IPS-15b (cell line): Measurements from ENCODE around the gene TRIM58.

Source experiments
- H3K27me3 ChIP-seq: one replicate; pipeline ENCODE4 v1.6.1; 2013; ENCODE audit warnings: low read length; ENCODE audit not compliant: control insufficient read depth, insufficient read depth
- H3K36me3 ChIP-seq: one replicate; pipeline ENCODE4 v1.6.1; 2013; ENCODE audit warnings: low read length; ENCODE audit not compliant: control insufficient read depth, insufficient read depth
- H3K4me1 ChIP-seq: one replicate; pipeline ENCODE4 v1.6.1; 2013; ENCODE audit warnings: mild to moderate bottlenecking, low read length; ENCODE audit not compliant: control insufficient read depth, insufficient read depth
- H3K4me3 ChIP-seq: one replicate; pipeline ENCODE4 v1.5.1; 2013; ENCODE audit warnings: low read depth, low read length
- H3K9ac ChIP-seq: one replicate; pipeline ENCODE4 v1.6.1; 2013; ENCODE audit warnings: low read depth, mild to moderate bottlenecking, low read length
- H3K9me3 ChIP-seq: one replicate; pipeline ENCODE4 v1.6.1; 2013; ENCODE audit warnings: mild to moderate bottlenecking, low read length; ENCODE audit not compliant: control insufficient read depth, insufficient read depth

The TRIM58 gene

GRCh38 chr1:247857069-247857984, at the start of gene TRIM58:
Gene TRIM58, plus strand, starts transcription at chr1:247857187. Its CDS starts 60 bp downstream, at chr1:247857247.
- H3K4me3 ChIP-seq: peak within 1 kb of the TSS; percentile 66
- peak within 1 kb of the TSS; percentile 54 for H3K9ac ChIP-seq
- H3K4me1 ChIP-seq: no peaks in the 10 kb centered on the region
- H3K27me3 ChIP-seq: peaks cover 8% of the 10 kb centered on the region
- H3K36me3 ChIP-seq: no peaks in the 10 kb centered on the region
- H3K9me3 ChIP-seq: no peaks in the 10 kb centered on the region

- H3K27me3 ChIP-seq: no peaks in the 10 kb centered on the region
Measured at GRCh38 chr1:247812637-247813036, 44.4 kb upstream of the TRIM58 start.

GRCh38 chr1:247822060-247822459, 34.9 kb upstream of the TRIM58 start:
- no peak overlapping the region for H3K9ac ChIP-seq
- peaks cover 6% of the 10 kb centered on the region for H3K4me1 ChIP-seq
- H3K9me3 ChIP-seq: no peaks in the 10 kb centered on the region
- no peaks in the 10 kb centered on the region for H3K36me3 ChIP-seq
- H3K4me3 ChIP-seq: no peak overlapping the region
- no peaks in the 10 kb centered on the region for H3K27me3 ChIP-seq

More at GRCh38 chr1:247812637-247813036, 44.4 kb upstream of the TRIM58 start:
- Histone ChIP-seq H3K9me3 (no peaks in the 10 kb centered on the region), H3K4me1 (no peaks in the 10 kb centered on the region), H3K9ac (no peak overlapping the region), H3K4me3 (no peak overlapping the region), H3K36me3 (no peaks in the 10 kb centered on the region)

DNA sequence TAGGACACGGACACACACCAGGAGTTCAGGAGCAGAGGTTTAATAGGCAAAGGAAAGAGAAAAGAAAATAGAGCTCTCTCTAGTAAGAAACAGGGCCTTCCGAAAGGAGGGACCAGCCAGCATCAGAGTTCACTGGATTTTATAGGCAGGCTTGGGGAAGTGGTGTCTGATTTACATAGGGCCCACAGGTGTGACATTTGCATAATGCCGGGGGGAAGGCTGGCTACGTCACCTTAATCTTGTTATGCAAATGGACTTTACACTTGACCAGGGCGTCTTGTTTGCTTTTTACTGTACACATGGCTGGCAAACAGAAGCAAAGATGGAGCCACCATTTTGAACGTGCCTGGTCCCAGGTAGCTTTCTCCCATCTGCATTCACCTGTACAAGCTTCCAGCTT, 33.0 kb upstream of the TRIM58 start, which contains the start of gene OR14A16:
OR14A16 (minus strand) TSS at position 97 of the 400 bp plus-strand sequence. CDS start 8,390 bp downstream, outside the sequence.
- no peaks in the 10 kb centered on the region for H3K27me3 ChIP-seq
- no peak within 1 kb of the TSS for H3K9ac ChIP-seq
- no peak within 1 kb of the TSS for H3K4me3 ChIP-seq
- H3K36me3 ChIP-seq: no peaks in the 10 kb centered on the region
- H3K4me1 ChIP-seq: peaks cover 6% of the 10 kb centered on the region
- H3K9me3 ChIP-seq: no peaks in the 10 kb centered on the region

- H3K9ac ChIP-seq: no peak overlapping the region
- H3K36me3 ChIP-seq: no peaks in the 10 kb centered on the region
- H3K27me3 ChIP-seq: no peaks in the 10 kb centered on the region
- H3K9me3 ChIP-seq: no peaks in the 10 kb centered on the region
- peaks cover 6% of the 10 kb centered on the region for H3K4me1 ChIP-seq
- H3K4me3 ChIP-seq: no peak overlapping the region
Measured at GRCh38 chr1:247825362-247825761, 31.6 kb upstream of the TRIM58 start.

DNA sequence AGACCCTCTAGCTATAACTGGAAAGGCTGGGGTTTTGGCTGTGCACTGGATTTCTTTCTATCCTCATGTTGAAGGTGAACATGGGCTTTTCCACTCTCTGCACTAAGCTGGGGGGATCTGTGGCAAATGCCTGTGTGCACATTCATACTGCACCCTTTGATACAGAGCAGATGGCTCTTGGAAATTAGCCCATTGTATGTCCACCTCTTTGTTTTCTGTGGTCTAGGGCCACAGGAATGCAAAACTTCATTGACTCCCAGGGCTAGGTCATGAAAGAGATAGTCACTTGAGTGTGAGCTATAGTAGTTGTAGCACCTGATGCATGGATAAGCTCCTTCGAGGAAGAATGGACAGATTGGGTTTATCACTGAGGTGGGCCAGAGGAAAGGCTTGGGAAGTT, 27.3 kb upstream of the TRIM58 start:
- H3K4me3 ChIP-seq: no peak overlapping the region
- peaks cover 2% of the 10 kb centered on the region for H3K4me1 ChIP-seq
- no peaks in the 10 kb centered on the region for H3K27me3 ChIP-seq
- H3K36me3 ChIP-seq: no peaks in the 10 kb centered on the region
- H3K9ac ChIP-seq: no peak overlapping the region
- no peaks in the 10 kb centered on the region for H3K9me3 ChIP-seq

GRCh38 chr1:247833601-247834000, 23.4 kb upstream of the TRIM58 start:
- Histone ChIP-seq H3K36me3 (no peaks in the 10 kb centered on the region), H3K27me3 (no peaks in the 10 kb centered on the region), H3K4me3 (no peak overlapping the region), H3K9ac (no peak overlapping the region), H3K4me1 (no peaks in the 10 kb centered on the region), H3K9me3 (no peaks in the 10 kb centered on the region)

DNA sequence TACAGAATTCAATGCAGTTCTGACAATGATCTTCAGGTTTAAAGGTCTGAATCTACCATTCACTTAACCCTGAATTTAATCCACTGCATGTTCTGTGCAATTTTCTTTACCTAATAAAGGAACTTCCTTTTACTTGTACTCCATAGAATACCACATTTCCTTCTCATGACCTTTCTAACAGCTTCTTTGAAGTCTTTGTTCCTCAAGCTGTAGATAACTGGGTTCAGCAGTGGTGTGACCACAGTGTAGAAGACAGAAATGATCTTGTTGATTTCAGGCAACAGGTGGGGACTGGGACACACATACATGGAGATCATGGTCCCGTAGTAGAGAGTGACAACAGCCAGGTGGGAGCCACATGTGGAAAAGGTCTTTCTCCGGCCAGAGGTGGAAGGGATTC, 16.2 kb upstream of the TRIM58 start:
- Histone ChIP-seq H3K36me3 (no peaks in the 10 kb centered on the region), H3K4me1 (peaks cover 9% of the 10 kb centered on the region), H3K9ac (no peak overlapping the region), H3K27me3 (no peaks in the 10 kb centered on the region), H3K9me3 (no peaks in the 10 kb centered on the region), H3K4me3 (no peak overlapping the region)

GRCh38 chr1:247841796-247842195, 15.2 kb upstream of the TRIM58 start, which contains the start of gene OR11L1:
Gene OR11L1, minus strand, starts transcription at chr1:247841896. Its CDS starts 0 bp downstream, at chr1:247841896.
- Histone ChIP-seq H3K9ac (no peak within 1 kb of the TSS), H3K9me3 (no peaks in the 10 kb centered on the region), H3K27me3 (no peaks in the 10 kb centered on the region), H3K4me3 (no peak within 1 kb of the TSS), H3K36me3 (no peaks in the 10 kb centered on the region), H3K4me1 (peaks cover 9% of the 10 kb centered on the region)

DNA sequence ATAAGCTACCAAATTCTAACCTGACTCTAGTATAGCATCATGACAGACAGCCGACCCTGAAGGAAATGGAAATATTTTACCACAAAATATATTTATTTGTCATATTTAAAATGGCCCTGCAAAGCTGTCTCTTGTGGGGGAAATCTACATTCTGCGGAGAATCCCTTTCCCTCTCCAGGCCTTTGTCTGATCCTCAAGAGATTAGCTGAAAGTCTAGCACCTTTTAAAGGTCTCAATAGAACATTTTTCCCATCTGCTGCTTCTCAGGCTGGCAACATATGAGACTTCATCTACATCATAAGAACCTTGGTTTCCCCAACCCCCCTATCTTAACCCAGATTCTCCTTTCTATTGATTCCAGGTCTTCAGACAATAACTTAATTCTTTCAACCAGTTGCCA, 13.6 kb upstream of the TRIM58 start:
- Histone ChIP-seq H3K4me1 (peaks cover 9% of the 10 kb centered on the region), H3K4me3 (no peak overlapping the region), H3K36me3 (no peaks in the 10 kb centered on the region), H3K9me3 (no peaks in the 10 kb centered on the region), H3K27me3 (no peaks in the 10 kb centered on the region), H3K9ac (no peak overlapping the region)

- Histone ChIP-seq H3K9me3 (no peaks in the 10 kb centered on the region), H3K36me3 (no peaks in the 10 kb centered on the region), H3K27me3 (no peaks in the 10 kb centered on the region), H3K4me3 (no peak overlapping the region), H3K4me1 (peaks cover 9% of the 10 kb centered on the region), H3K9ac (no peak overlapping the region)
Measured at GRCh38 chr1:247845011-247845692, 11.8 kb upstream of the TRIM58 start.

- no peak overlapping the region for H3K4me3 ChIP-seq
- H3K9ac ChIP-seq: no peak overlapping the region
- peaks cover 9% of the 10 kb centered on the region for H3K4me1 ChIP-seq
- H3K27me3 ChIP-seq: no peaks in the 10 kb centered on the region
- no peaks in the 10 kb centered on the region for H3K36me3 ChIP-seq
- no peaks in the 10 kb centered on the region for H3K9me3 ChIP-seq
Measured at GRCh38 chr1:247845693-247846017, 11.3 kb upstream of the TRIM58 start.
